Liver (tissue), 9 donors: ENCODE data around the gene KRT28. TPM values are rescaled to one million over a fixed set of nuclear protein-coding genes. Genes with fewer than 3 reads are reported as not detected.

ENCODE experiments used
- DNase-seq: peaks from one replicate; pipeline ENCODE4 v3.0.0-alpha.2; 2017; ENCODE audit warnings: low spot score
- H3K27ac ChIP-seq, 2 donors: one replicate each; pipeline ENCODE4 v1.7.0; 2013; ENCODE audit warnings: inconsistent platforms in 2 of 2, low read length in 2 of 2, control low read depth in 1 of 2, low read depth in 1 of 2, mild to moderate bottlenecking in 1 of 2
- H3K27me3 ChIP-seq, 4 donors: one replicate each; pipeline versions ENCODE4 v1.6.1 to v1.7.0; 2013; ENCODE audit warnings: low read length in 3 of 4, inconsistent platforms in 1 of 4, mild to moderate bottlenecking in 1 of 4, moderate library complexity in 1 of 4; ENCODE audit not compliant: control insufficient read depth in 4 of 4, insufficient read depth in 4 of 4
- H3K36me3 ChIP-seq, 4 donors: one replicate each; pipeline versions ENCODE4 v1.6.1 to v1.7.0; 2013; ENCODE audit warnings: low read length in 3 of 4, mild to moderate bottlenecking in 3 of 4, low read depth in 1 of 4, moderate library complexity in 1 of 4; ENCODE audit not compliant: control insufficient read depth in 4 of 4, insufficient read depth in 3 of 4
- H3K4me1 ChIP-seq, 4 donors: one replicate each; pipeline versions ENCODE4 v1.6.1 to v1.7.0; 2013; ENCODE audit warnings: low read length in 3 of 4, mild to moderate bottlenecking in 3 of 4, moderate library complexity in 1 of 4; ENCODE audit not compliant: control insufficient read depth in 4 of 4, insufficient read depth in 4 of 4
- H3K4me3 ChIP-seq, 3 donors: one replicate each; pipeline versions ENCODE4 v1.6.1 to v1.7.0; 2013; ENCODE audit warnings: low read length in 3 of 3, control low read depth in 1 of 3, low read depth in 1 of 3, mild to moderate bottlenecking in 1 of 3
- H3K9ac ChIP-seq, 2 donors: one replicate each; pipeline ENCODE4 v1.7.0; 2013; ENCODE audit warnings: low read length in 2 of 2, mild to moderate bottlenecking in 2 of 2, moderate library complexity in 2 of 2, control low read depth in 1 of 2, low read depth in 1 of 2
- H3K9me3 ChIP-seq, 4 donors: one replicate each; pipeline versions ENCODE4 v1.6.1 to v1.7.0; 2013; ENCODE audit warnings: low read length in 3 of 4; ENCODE audit not compliant: control insufficient read depth in 4 of 4
- ATF3 ChIP-seq: IDR thresholded peaks from 2 replicates; pipeline ENCODE4 v1.6.1; 2016; ENCODE audit warnings: antibody characterized with exemption
- EGR1 ChIP-seq, 2 donors: IDR thresholded peaks; 2 replicates each; pipeline ENCODE4 v1.6.1; 2016 to 2018; ENCODE audit warnings: antibody characterized with exemption in 2 of 2, low read depth in 2 of 2
- FOXA1 ChIP-seq: IDR thresholded peaks from 2 replicates; pipeline ENCODE4 v1.6.1; 2016; ENCODE audit warnings: antibody characterized with exemption
- FOXA2 ChIP-seq: IDR thresholded peaks from 2 replicates; pipeline ENCODE4 v1.6.1; 2016; ENCODE audit warnings: antibody characterized with exemption
- GABPA ChIP-seq, 2 donors: IDR thresholded peaks in 1 of 2; conservative IDR thresholded peaks in 1 of 2; 2 replicates each; pipeline ENCODE4 v1.6.1; 2016; ENCODE audit warnings: antibody characterized with exemption in 2 of 2, mild to moderate bottlenecking in 1 of 2, moderate library complexity in 1 of 2
- HNF4A ChIP-seq, 2 donors: conservative IDR thresholded peaks; 2 replicates each; pipeline ENCODE4 v1.6.1; 2016; ENCODE audit warnings: antibody characterized with exemption in 2 of 2, mild to moderate bottlenecking in 2 of 2
- HNF4G ChIP-seq: IDR thresholded peaks from 2 replicates; pipeline ENCODE4 v1.6.1; 2016; ENCODE audit warnings: antibody characterized with exemption
- JUND ChIP-seq, 2 donors: IDR thresholded peaks; 2 replicates each; pipeline ENCODE4 v1.6.1; 2016; ENCODE audit warnings: antibody characterized with exemption in 2 of 2
- MAX ChIP-seq: IDR thresholded peaks from 2 replicates; pipeline ENCODE4 v1.6.1; 2016; ENCODE audit warnings: antibody characterized with exemption
- NR2F2 ChIP-seq: IDR thresholded peaks from 2 replicates; pipeline ENCODE4 v1.6.1; 2016; ENCODE audit warnings: antibody characterized with exemption
- RAD21 ChIP-seq, 2 donors: IDR thresholded peaks; 2 replicates each; pipeline ENCODE4 v1.6.1; 2016; ENCODE audit warnings: antibody characterized with exemption in 2 of 2, mild to moderate bottlenecking in 2 of 2
- REST ChIP-seq: IDR thresholded peaks from 2 replicates; pipeline ENCODE4 v1.6.1; 2016; ENCODE audit warnings: antibody characterized with exemption, mild to moderate bottlenecking
- RXRA ChIP-seq, 2 donors: IDR thresholded peaks; 2 replicates each; pipeline ENCODE4 v1.6.1; 2017 to 2018; ENCODE audit warnings: antibody characterized with exemption in 2 of 2, mild to moderate bottlenecking in 1 of 2
- SP1 ChIP-seq: IDR thresholded peaks from 2 replicates; pipeline ENCODE4 v1.6.1; 2018; ENCODE audit warnings: antibody characterized with exemption, mild to moderate bottlenecking
- YY1 ChIP-seq: IDR thresholded peaks from 2 replicates; pipeline ENCODE4 v1.6.1; 2016; ENCODE audit warnings: antibody characterized with exemption, mild to moderate bottlenecking
- WGBS: extraction: QIAGEN DNeasy Blood & Tissue Kit; methylation state at CpG from one replicate; pipeline ENCODE4 v1.1.7; 2013; 5-methylcytosine and 5-hydroxymethylcytosine counted together
- polyA plus RNA-seq, 2 donors: library from polyadenylated mRNA; stranded (reverse) in 1 of 2; unstranded in 1 of 2; fragments of 200-250 nt in 1 of 2; fragments of >200 nt in 1 of 2; fragmentation: Nextera tagmentation in 1 of 2; extraction: Ambion mirVana in 1 of 2; gene quantifications; one replicate each; pipeline versions ENCODE4 v1.2.1 to v1.2.3, GENCODE V29; 2013 to 2015
- total RNA-seq, 2 donors: library from RNA; depleted of rRNA; stranded (reverse); fragments of >200 nt; gene quantifications; one replicate each; pipeline ENCODE4 v1.2.3, GENCODE V29; 2014
- TF ChIP-seq, protein P1 (sequence below): fragments of 150-350 bp; IDR thresholded peaks from 2 replicates; pipeline ENCODE4 v1.5.1; 2017; ENCODE audit warnings: improper control_type of control experiment, low read depth, low read length; ENCODE audit not compliant: missing input control
- donor health status: healthy.
- donor health status: healthy.
- donor health status: healthy.
- donor health status: healthy.
- donor health status: healthy.

The KRT28 gene
- total and polyA plus RNA-seq, 4 donors: not detected

GRCh38 chr17:40806131-40806530 lies 6.4 kb upstream of the KRT28 start:
- H3K9me3 ChIP-seq: no peaks in the 10 kb centered on the region
- no peak overlapping the region for H3K27ac ChIP-seq
- H3K36me3 ChIP-seq: no peaks in the 10 kb centered on the region
- WGBS: 84% methylated on average over 3 of the region's 3 CpGs
- H3K9ac ChIP-seq: no peak overlapping the region
- DNase-seq: no peak
- no peak for TF ChIP-seq JUND (IDR thresholded peaks at IDR 0.05)
- no peak for TF ChIP-seq NR2F2
- TF ChIP-seq FOXA2: no peak
- no peak for TF ChIP-seq FOXA1
- no peak for TF ChIP-seq EGR1 (IDR thresholded peaks at IDR 0.05; ENCODE audit: low read depth in 2 of 2)
- no peak for TF ChIP-seq HNF4A (conservative IDR thresholded peaks at IDR 0.05)
- TF ChIP-seq, protein P1, sequence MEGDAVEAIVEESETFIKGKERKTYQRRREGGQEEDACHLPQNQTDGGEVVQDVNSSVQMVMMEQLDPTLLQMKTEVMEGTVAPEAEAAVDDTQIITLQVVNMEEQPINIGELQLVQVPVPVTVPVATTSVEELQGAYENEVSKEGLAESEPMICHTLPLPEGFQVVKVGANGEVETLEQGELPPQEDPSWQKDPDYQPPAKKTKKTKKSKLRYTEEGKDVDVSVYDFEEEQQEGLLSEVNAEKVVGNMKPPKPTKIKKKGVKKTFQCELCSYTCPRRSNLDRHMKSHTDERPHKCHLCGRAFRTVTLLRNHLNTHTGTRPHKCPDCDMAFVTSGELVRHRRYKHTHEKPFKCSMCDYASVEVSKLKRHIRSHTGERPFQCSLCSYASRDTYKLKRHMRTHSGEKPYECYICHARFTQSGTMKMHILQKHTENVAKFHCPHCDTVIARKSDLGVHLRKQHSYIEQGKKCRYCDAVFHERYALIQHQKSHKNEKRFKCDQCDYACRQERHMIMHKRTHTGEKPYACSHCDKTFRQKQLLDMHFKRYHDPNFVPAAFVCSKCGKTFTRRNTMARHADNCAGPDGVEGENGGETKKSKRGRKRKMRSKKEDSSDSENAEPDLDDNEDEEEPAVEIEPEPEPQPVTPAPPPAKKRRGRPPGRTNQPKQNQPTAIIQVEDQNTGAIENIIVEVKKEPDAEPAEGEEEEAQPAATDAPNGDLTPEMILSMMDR: no peak
- TF ChIP-seq GABPA (IDR thresholded peaks at IDR 0.05 in 1 of 2, conservative IDR thresholded peaks at IDR 0.05 in 1 of 2): no peak
- no peak for TF ChIP-seq REST
- TF ChIP-seq ATF3: no peak
- H3K4me1 ChIP-seq: peaks cover 0 to 6% (median 2%) of the 10 kb centered on the region in 4 donors
- no peak overlapping the region for H3K4me3 ChIP-seq
- H3K27me3 ChIP-seq: peaks cover 0 to 20% (median 3%) of the 10 kb centered on the region in 4 donors

- 12% methylated on average over 13 of the region's 13 CpGs for WGBS
- Histone ChIP-seq H3K36me3 (no peaks in the 10 kb centered on the region), H3K27me3 (peaks cover 0 to 16% (median 1%) of the 10 kb centered on the region in 4 donors), H3K9me3 (no peaks in the 10 kb centered on the region), H3K27ac (no peak overlapping the region), H3K4me1 (peaks cover 0 to 6% (median 2%) of the 10 kb centered on the region in 4 donors), H3K9ac (no peak overlapping the region), H3K4me3 (no peak overlapping the region)
- DNase-seq: peak; percentile 80
- TF ChIP-seq, protein P1: peak; percentile 90
- TF ChIP-seq RXRA (IDR thresholded peaks at IDR 0.05): peak in 1 of 2 donors; percentile 25
- TF ChIP-seq MAX: peak; percentile 14
- TF ChIP-seq SP1: peak; percentile 19
- peak; percentile 94 to 97 for TF ChIP-seq RAD21 (IDR thresholded peaks at IDR 0.05)
- TF ChIP-seq YY1: peak; percentile 21
- peak in 1 of 2 donors; percentile 8 for TF ChIP-seq HNF4A (conservative IDR thresholded peaks at IDR 0.05)
- no peak for TF ChIP-seq REST
- no peak for TF ChIP-seq HNF4G
- TF ChIP-seq JUND (IDR thresholded peaks at IDR 0.05): no peak
These were observed 3.9 kb upstream of the KRT28 start for GRCh38 chr17:40803617-40804082.
